Parathyroid adenoma (tissue), 2 donors: Measurements from ENCODE around the gene DGKB.

ENCODE experiments used
- H2AFZ ChIP-seq: fragments of 300-600 bp; sonication (generic); one replicate; pipeline ENCODE4 v1.7.0; 2017; ENCODE audit warnings: antibody characterized with exemption, mild to moderate bottlenecking
- H3K27ac ChIP-seq: fragments of 300-600 bp; sonication (generic); one replicate; pipeline ENCODE4 v1.7.0; 2017
- H3K27me3 ChIP-seq: fragments of 300-600 bp; sonication (generic); one replicate; pipeline ENCODE4 v1.7.0; 2017; ENCODE audit warnings: low read length; ENCODE audit not compliant: control insufficient read depth, insufficient read depth
- H3K36me3 ChIP-seq: fragments of 300-600 bp; sonication (generic); one replicate; pipeline ENCODE4 v1.7.0; 2017; ENCODE audit warnings: low read length; ENCODE audit not compliant: control insufficient read depth, insufficient read depth
- H3K4me1 ChIP-seq: fragments of 300-600 bp; sonication (generic); one replicate; pipeline ENCODE4 v1.7.0; 2017; ENCODE audit warnings: control low read depth
- H3K4me2 ChIP-seq: fragments of 300-600 bp; sonication (generic); one replicate; pipeline ENCODE4 v1.7.0; 2017; ENCODE audit warnings: low read length
- H3K4me3 ChIP-seq: fragments of 300-600 bp; sonication (generic); one replicate; pipeline ENCODE4 v1.7.0; 2017; ENCODE audit warnings: low read depth, low read length
- H3K79me2 ChIP-seq: fragments of 300-600 bp; sonication (generic); one replicate; pipeline ENCODE4 v1.7.0; 2017; ENCODE audit warnings: control low read depth
- H3K9ac ChIP-seq: fragments of 300-600 bp; sonication (generic); one replicate; pipeline ENCODE4 v1.7.0; 2017; ENCODE audit warnings: mild to moderate bottlenecking
- H3K9me3 ChIP-seq: fragments of 300-600 bp; sonication (generic); one replicate; pipeline ENCODE4 v1.7.0; 2017; ENCODE audit warnings: low read length; ENCODE audit not compliant: control insufficient read depth
- TF ChIP-seq, protein P1 (sequence below): fragments of 300-600 bp; sonication (generic); IDR thresholded peaks from one replicate; pipeline ENCODE4 v1.7.0; 2017; ENCODE audit warnings: antibody characterized with exemption, mild to moderate bottlenecking
- donor health status: primary hyperparathyroidism.

The DGKB gene

DNA sequence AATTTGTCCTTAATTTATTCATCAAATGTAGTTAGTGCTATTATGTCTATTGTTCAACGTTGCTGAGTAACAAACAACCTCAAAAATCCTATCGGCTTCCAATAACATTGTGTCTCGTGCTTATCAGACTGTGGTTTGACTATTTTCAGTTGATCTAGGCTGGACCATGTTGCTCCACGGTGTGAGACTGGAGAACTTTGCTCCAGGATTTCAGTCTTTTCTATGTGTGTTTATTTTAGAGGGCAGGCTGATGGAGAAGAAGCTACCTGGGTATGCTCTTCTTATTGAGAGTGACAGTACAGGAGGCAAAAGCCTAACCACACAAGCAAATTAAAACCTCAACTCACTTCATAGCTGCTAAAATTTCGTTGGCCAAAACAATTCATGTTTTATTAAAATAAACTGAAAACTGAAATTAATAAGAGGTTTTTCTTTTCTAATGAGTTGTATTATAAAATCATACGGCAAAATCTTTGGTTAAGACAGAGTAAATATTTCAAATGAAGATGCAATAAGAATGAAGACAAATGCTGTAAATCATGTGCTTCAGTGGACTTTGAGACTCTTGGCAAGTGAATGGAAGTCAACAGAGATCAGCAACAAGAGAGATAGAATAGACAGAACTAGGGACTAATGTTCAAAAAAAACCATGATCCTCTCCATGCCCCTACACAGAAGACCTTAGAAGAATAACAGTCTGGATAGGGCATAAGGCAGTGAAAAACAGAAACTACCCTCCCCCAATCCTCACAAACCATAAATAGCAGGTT, 495.1 kb downstream of the DGKB start:
- Histone ChIP-seq H2AFZ (no peak overlapping the region), H3K4me1 (no peaks in the 10 kb centered on the region), H3K79me2 (no peaks in the 10 kb centered on the region), H3K36me3 (no peaks in the 10 kb centered on the region), H3K9ac (no peak overlapping the region), H3K4me2 (no peak overlapping the region), H3K9me3 (no peaks in the 10 kb centered on the region), H3K4me3 (no peak overlapping the region), H3K27me3 (no peaks in the 10 kb centered on the region), H3K27ac (no peak overlapping the region)
- TF ChIP-seq, protein P1, sequence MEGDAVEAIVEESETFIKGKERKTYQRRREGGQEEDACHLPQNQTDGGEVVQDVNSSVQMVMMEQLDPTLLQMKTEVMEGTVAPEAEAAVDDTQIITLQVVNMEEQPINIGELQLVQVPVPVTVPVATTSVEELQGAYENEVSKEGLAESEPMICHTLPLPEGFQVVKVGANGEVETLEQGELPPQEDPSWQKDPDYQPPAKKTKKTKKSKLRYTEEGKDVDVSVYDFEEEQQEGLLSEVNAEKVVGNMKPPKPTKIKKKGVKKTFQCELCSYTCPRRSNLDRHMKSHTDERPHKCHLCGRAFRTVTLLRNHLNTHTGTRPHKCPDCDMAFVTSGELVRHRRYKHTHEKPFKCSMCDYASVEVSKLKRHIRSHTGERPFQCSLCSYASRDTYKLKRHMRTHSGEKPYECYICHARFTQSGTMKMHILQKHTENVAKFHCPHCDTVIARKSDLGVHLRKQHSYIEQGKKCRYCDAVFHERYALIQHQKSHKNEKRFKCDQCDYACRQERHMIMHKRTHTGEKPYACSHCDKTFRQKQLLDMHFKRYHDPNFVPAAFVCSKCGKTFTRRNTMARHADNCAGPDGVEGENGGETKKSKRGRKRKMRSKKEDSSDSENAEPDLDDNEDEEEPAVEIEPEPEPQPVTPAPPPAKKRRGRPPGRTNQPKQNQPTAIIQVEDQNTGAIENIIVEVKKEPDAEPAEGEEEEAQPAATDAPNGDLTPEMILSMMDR, result no peak

DNA sequence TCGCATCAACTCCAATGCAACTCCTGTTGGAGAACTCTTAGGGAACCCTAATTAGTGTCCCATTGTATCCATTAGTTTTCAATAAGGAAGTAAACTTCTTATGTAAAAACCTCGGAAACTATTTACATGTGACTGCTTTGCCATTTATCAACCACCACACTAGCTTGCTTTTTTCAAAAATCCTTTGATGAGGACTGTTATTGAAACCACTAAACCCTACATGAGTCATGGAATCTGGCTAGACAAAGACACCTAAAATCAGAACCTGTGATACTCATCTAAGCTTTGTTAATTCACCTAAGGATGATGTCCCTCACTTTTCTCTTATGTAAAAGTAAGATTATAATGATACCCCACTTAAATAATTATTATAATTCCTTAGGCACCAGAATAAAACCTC, 499.0 kb downstream of the DGKB start:
- H3K79me2 ChIP-seq, result no peaks in the 10 kb centered on the region
- H3K4me2 ChIP-seq, result no peak overlapping the region
- no peaks in the 10 kb centered on the region for H3K4me1 ChIP-seq
- TF ChIP-seq, protein P1, result no peak
- H3K4me3 ChIP-seq, result no peak overlapping the region
- no peaks in the 10 kb centered on the region for H3K9me3 ChIP-seq
- no peak overlapping the region for H3K27ac ChIP-seq
- no peak overlapping the region for H3K9ac ChIP-seq
- H2AFZ ChIP-seq, result no peak overlapping the region
- H3K27me3 ChIP-seq, result no peaks in the 10 kb centered on the region
- H3K36me3 ChIP-seq, result no peaks in the 10 kb centered on the region

DNA sequence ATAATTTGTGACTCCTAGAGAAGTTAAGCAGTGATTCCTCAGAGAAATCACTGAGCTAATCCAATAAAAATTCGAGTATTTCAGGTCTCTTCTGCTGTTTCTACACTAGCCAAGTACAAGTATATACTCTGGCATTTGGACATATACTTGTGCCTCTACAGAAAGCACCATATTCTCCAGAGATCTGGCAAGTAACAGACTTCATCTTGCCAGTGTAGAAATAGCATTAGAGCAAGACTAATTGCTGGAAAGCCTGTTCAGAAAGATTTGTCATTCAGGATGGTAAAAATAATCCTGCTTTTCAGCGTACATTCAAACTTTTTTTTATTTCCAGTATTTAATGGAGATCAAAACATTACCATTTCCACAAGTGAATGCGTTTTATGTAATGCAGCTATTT, 502.3 kb downstream of the DGKB start:
- TF ChIP-seq, protein P1, result no peak
- no peak overlapping the region for H3K4me3 ChIP-seq
- H3K4me1 ChIP-seq, result no peaks in the 10 kb centered on the region
- no peak overlapping the region for H3K9ac ChIP-seq
- H3K79me2 ChIP-seq, result no peaks in the 10 kb centered on the region
- no peaks in the 10 kb centered on the region for H3K9me3 ChIP-seq
- H3K36me3 ChIP-seq, result no peaks in the 10 kb centered on the region
- no peaks in the 10 kb centered on the region for H3K27me3 ChIP-seq
- no peak overlapping the region for H2AFZ ChIP-seq
- H3K4me2 ChIP-seq, result no peak overlapping the region
- H3K27ac ChIP-seq, result no peak overlapping the region

DNA sequence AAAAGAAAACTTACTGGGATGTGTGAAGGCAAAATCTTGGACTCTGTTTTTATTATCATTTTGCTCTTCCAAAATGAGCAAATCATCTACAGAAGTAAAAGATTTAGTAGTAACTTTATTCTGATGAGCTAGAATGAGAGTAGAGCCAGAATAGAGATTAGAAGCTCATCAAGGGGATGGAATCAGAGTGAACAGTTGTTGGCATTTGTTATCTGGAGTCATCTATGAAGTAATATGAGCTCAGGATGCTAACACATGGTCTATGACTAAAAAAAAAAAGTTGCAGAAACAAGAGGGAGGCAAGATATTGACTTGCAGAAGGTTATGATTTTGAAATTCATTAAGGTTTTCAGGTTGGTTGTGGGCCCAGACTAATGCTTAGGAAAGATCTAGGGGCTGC, 504.0 kb downstream of the DGKB start:
- TF ChIP-seq, protein P1, result no peak
- Histone ChIP-seq H3K4me1 (no peaks in the 10 kb centered on the region), H3K79me2 (no peaks in the 10 kb centered on the region), H3K9me3 (no peaks in the 10 kb centered on the region), H3K27me3 (no peaks in the 10 kb centered on the region), H3K4me3 (no peak overlapping the region), H3K4me2 (no peak overlapping the region), H3K9ac (no peak overlapping the region), H3K27ac (no peak overlapping the region), H2AFZ (no peak overlapping the region), H3K36me3 (no peaks in the 10 kb centered on the region)

DNA sequence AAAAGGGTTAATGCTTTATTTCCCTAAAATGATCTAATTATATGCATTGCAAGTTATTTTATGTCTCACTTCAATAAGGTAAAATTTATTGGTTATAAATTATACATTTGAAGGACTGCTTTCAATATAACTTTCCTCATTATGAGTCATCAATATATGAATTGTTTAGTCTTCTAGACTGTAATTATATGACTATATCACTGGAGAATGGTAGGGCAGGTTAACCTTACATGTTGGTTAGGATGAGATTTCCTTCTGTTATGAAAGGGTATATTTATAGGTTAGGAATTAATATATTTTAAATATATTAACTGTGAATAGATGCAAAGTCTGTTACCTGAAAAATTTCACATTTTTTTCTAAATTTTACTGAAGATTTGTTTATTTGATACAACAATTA, 506.7 kb downstream of the DGKB start:
- Histone ChIP-seq H3K4me3 (no peak overlapping the region), H3K9ac (no peak overlapping the region), H3K79me2 (no peaks in the 10 kb centered on the region), H3K27me3 (no peaks in the 10 kb centered on the region), H2AFZ (no peak overlapping the region), H3K27ac (no peak overlapping the region), H3K36me3 (no peaks in the 10 kb centered on the region), H3K4me1 (no peaks in the 10 kb centered on the region), H3K9me3 (no peaks in the 10 kb centered on the region), H3K4me2 (no peak overlapping the region)
- TF ChIP-seq, protein P1, result no peak
